IMR-90 (cell line): Measurements from ENCODE around the gene SCGB1D1. TPM values are rescaled to one million over a fixed set of nuclear protein-coding genes. Genes with fewer than 3 reads are reported as not detected.
A peak's percentile ranks its signal among the peaks of the same experiment; 100 is the strongest.

Experiments used
- ATAC-seq: fragments of 200-7000 bp; cut with Tn5 transposase; 2 replicates; pipeline ENCODE4 v1.9.1; 2020; ENCODE audit warnings: low read depth, mild to moderate bottlenecking, moderate library complexity
- BruUV-seq: library from RNA; stranded (reverse); fragments of 400-500 nt; replicated peaks from 2 replicates; lab custom pipeline; 2021; lab: Mats Ljungman, UMichigan
- CTCF ChIA-PET: fragments of 300-600 bp; formaldehyde crosslinking; extraction: SDS; loops from one replicate; lab custom pipeline; 2021; ENCODE audit warnings: antibody characterized with exemption; lab: Yijun Ruan, JAX
- POLR2A ChIA-PET: fragments of 300-600 bp; sonication (Branson Sonifier 250); formaldehyde crosslinking; loops from one replicate; lab custom pipeline; 2022; ENCODE audit warnings: antibody characterized with exemption; ENCODE audit not compliant: unreplicated experiment; lab: Charles Lee
- DNase-seq: peaks from one replicate; pipeline ENCODE4 v3.0.0; 2013
- H2AFZ ChIP-seq: replicated peaks from 2 replicates; pipeline ENCODE3; 2013; ENCODE audit warnings: low read length, mild to moderate bottlenecking; ENCODE audit not compliant: poor library complexity
- H2AK5ac ChIP-seq: 2 replicates; pipeline ENCODE4 v1.6.1; 2013; ENCODE audit warnings: low read depth, low read length, inconsistent platforms
- H2AK9ac ChIP-seq: replicated peaks from 2 replicates; pipeline ENCODE3; 2013; ENCODE audit warnings: mild to moderate bottlenecking, low read depth, low read length, moderate library complexity; ENCODE audit not compliant: poor library complexity
- H2BK120ac ChIP-seq: 2 replicates; pipeline ENCODE4 v1.6.1; 2013; ENCODE audit warnings: low read depth, low read length, inconsistent platforms
- H2BK15ac ChIP-seq: 3 replicates; pipeline ENCODE4 v1.6.1; 2013; ENCODE audit warnings: low read depth, low read length, inconsistent platforms
- H2BK20ac ChIP-seq: 2 replicates; pipeline ENCODE4 v1.6.1; 2013; ENCODE audit warnings: low read depth, mild to moderate bottlenecking, inconsistent platforms, low read length, moderate library complexity
- H2BK5ac ChIP-seq: 2 replicates; pipeline ENCODE4 v1.6.1; 2013; ENCODE audit warnings: mild to moderate bottlenecking, low read depth, low read length, inconsistent platforms; ENCODE audit not compliant: poor library complexity, severe bottlenecking
- H3K14ac ChIP-seq: replicated peaks from 2 replicates; pipeline ENCODE4 v1.6.1; 2013; ENCODE audit warnings: low read depth, low read length, inconsistent platforms
- H3K18ac ChIP-seq: 2 replicates; pipeline ENCODE4 v1.6.1; 2013; ENCODE audit warnings: low read depth, low read length, control low read depth
- H3K23ac ChIP-seq: 2 replicates; pipeline ENCODE4 v1.6.1; 2013; ENCODE audit warnings: low read depth, low read length, inconsistent platforms
- H3K27ac ChIP-seq: 2 replicates; pipeline ENCODE4 v1.5.1; 2013; ENCODE audit warnings: mild to moderate bottlenecking, control low read depth, low read length; ENCODE audit not compliant: insufficient read depth
- H3K27me3 ChIP-seq: 2 replicates; pipeline ENCODE4 v1.6.1; 2013; ENCODE audit warnings: low read length; ENCODE audit not compliant: control insufficient read depth, insufficient read depth
- H3K36me3 ChIP-seq: 2 replicates; pipeline ENCODE4 v1.6.1; 2013; ENCODE audit warnings: low read length, mixed read lengths; ENCODE audit not compliant: control insufficient read depth, insufficient read depth
- H3K4ac ChIP-seq: 2 replicates; pipeline ENCODE4 v1.6.1; 2013; ENCODE audit warnings: low read depth, low read length, inconsistent platforms
- H3K4me1 ChIP-seq: 2 replicates; pipeline ENCODE4 v1.6.1; 2013; ENCODE audit warnings: low read length, mixed read lengths; ENCODE audit not compliant: control insufficient read depth, insufficient read depth
- H3K4me2 ChIP-seq: 2 replicates; pipeline ENCODE4 v1.6.1; 2013; ENCODE audit warnings: low read depth, mild to moderate bottlenecking, control low read depth, low read length, moderate library complexity
- H3K4me3 ChIP-seq: 2 replicates; pipeline ENCODE4 v1.5.1; 2013; ENCODE audit warnings: low read depth, mild to moderate bottlenecking, control low read depth, low read length, moderate library complexity; ENCODE audit not compliant: insufficient read depth
- H3K56ac ChIP-seq: 2 replicates; pipeline ENCODE4 v1.6.1; 2013; ENCODE audit warnings: low read length, inconsistent platforms; ENCODE audit not compliant: insufficient read depth; ENCODE audit errors: extremely low read depth
- H3K79me1 ChIP-seq, 2 experiments: 2 replicates each; pipeline ENCODE4 v1.6.1; 2013; ENCODE audit warnings: low read length in 2 of 2, inconsistent platforms in 1 of 2, low read depth in 1 of 2
- H3K9ac ChIP-seq: 2 replicates; pipeline ENCODE4 v1.6.1; 2013; ENCODE audit warnings: low read depth, low read length, control low read depth
- H3K9me1 ChIP-seq: 2 replicates; pipeline ENCODE4 v1.6.1; 2013; ENCODE audit warnings: low read length, inconsistent platforms; ENCODE audit not compliant: insufficient read depth
- H3K9me3 ChIP-seq: 2 replicates; pipeline ENCODE4 v1.6.1; 2013; ENCODE audit warnings: low read length; ENCODE audit not compliant: control insufficient read depth, insufficient read depth
- H4K20me1 ChIP-seq: 2 replicates; pipeline ENCODE4 v1.6.1; 2013; ENCODE audit warnings: low read length, inconsistent platforms; ENCODE audit not compliant: insufficient read depth
- H4K5ac ChIP-seq: 2 replicates; pipeline ENCODE4 v1.6.1; 2013; ENCODE audit warnings: mild to moderate bottlenecking, low read depth, low read length, control low read depth
- H4K8ac ChIP-seq, 2 experiments: 2 replicates each; pipeline ENCODE4 v1.6.1; 2013; ENCODE audit warnings: low read depth in 2 of 2, low read length in 2 of 2, control low read depth in 1 of 2, inconsistent platforms in 1 of 2
- H4K91ac ChIP-seq: 2 replicates; pipeline ENCODE4 v1.6.1; 2013; ENCODE audit warnings: low read depth, low read length, inconsistent platforms; ENCODE audit not compliant: insufficient read depth
- BHLHE40 ChIP-seq: fragments of 150-350 bp; IDR thresholded peaks from 2 replicates; pipeline ENCODE4 v1.6.1; 2016; ENCODE audit warnings: mild to moderate bottlenecking, low read depth, low read length
- CEBPB ChIP-seq: IDR thresholded peaks from 2 replicates; pipeline ENCODE4 v1.6.1; 2012; ENCODE audit warnings: low read depth, low read length, improper control_type of control experiment
- CHD1 ChIP-seq: IDR thresholded peaks from 2 replicates; pipeline ENCODE4 v1.6.1; 2012; ENCODE audit warnings: low read depth, low read length, improper control_type of control experiment
- CTCF ChIP-seq: conservative IDR thresholded peaks from 2 replicates; pipeline ENCODE4 v1.5.1; 2012; ENCODE audit warnings: mild to moderate bottlenecking, low read depth, low read length, improper control_type of control experiment
- ELK1 ChIP-seq: fragments of 150-350 bp; IDR thresholded peaks from 2 replicates; pipeline ENCODE4 v1.6.1; 2016; ENCODE audit warnings: low read depth, mild to moderate bottlenecking, low read length, moderate library complexity, borderline replicate concordance
- FOS ChIP-seq: fragments of 150-350 bp; IDR thresholded peaks from 2 replicates; pipeline ENCODE4 v1.6.1; 2016; ENCODE audit warnings: low read depth, low read length
- MAFK ChIP-seq: IDR thresholded peaks from 2 replicates; pipeline ENCODE4 v1.6.1; 2012; ENCODE audit warnings: low read depth, low read length, improper control_type of control experiment
- MAZ ChIP-seq: IDR thresholded peaks from 2 replicates; pipeline ENCODE4 v1.6.1; 2012; ENCODE audit warnings: low read depth, mild to moderate bottlenecking, low read length, improper control_type of control experiment, moderate library complexity, borderline replicate concordance
- MXI1 ChIP-seq: IDR thresholded peaks from 2 replicates; pipeline ENCODE4 v1.6.1; 2012; ENCODE audit warnings: low read depth, mild to moderate bottlenecking, low read length, moderate library complexity, borderline replicate concordance
- NFE2L2 ChIP-seq: fragments of 150-350 bp; IDR thresholded peaks from 2 replicates; pipeline ENCODE4 v1.6.1; 2016; ENCODE audit warnings: low read depth, mild to moderate bottlenecking, low read length
- POLR2A ChIP-seq: IDR thresholded peaks from 2 replicates; pipeline ENCODE4 v1.6.1; 2012; ENCODE audit warnings: mild to moderate bottlenecking, low read depth, low read length
- RAD21 ChIP-seq: IDR thresholded peaks from 2 replicates; pipeline ENCODE4 v1.6.1; 2012; ENCODE audit warnings: low read length, improper control_type of control experiment
- RCOR1 ChIP-seq: IDR thresholded peaks from 2 replicates; pipeline ENCODE4 v1.6.1; 2012; ENCODE audit warnings: mild to moderate bottlenecking, low read length, improper control_type of control experiment; ENCODE audit not compliant: insufficient replicate concordance
- RFX5 ChIP-seq: IDR thresholded peaks from 2 replicates; pipeline ENCODE4 v1.8.0; 2012; ENCODE audit warnings: low read depth, mild to moderate bottlenecking, low read length, moderate library complexity
- SMC3 ChIP-seq: fragments of 150-350 bp; IDR thresholded peaks from 2 replicates; pipeline ENCODE4 v1.6.1; 2016; ENCODE audit warnings: low read depth, mild to moderate bottlenecking, antibody characterized with exemption, low read length, moderate library complexity
- USF2 ChIP-seq: fragments of 150-350 bp; IDR thresholded peaks from 2 replicates; pipeline ENCODE4 v1.6.1; 2017; ENCODE audit warnings: mild to moderate bottlenecking, antibody characterized with exemption, low read length, low read depth
- WGBS, 2 experiments: methylation state at CpG; one replicate each; pipeline versions ENCODE4 v1.1.5 to v1.1.7; 2013; ENCODE audit warnings: missing lambda C conversion rate in 2 of 2; ENCODE audit not compliant: insufficient read length in 1 of 2; ENCODE audit errors: extremely low coverage in 2 of 2; 5-methylcytosine and 5-hydroxymethylcytosine counted together
- dilution Hi-C: fragments of 300-500 bp; cut with HindIII; formaldehyde crosslinking; loops from one replicate; pipeline ENCODE4 v1.14.3; 2018; ENCODE audit warnings: low sequenced_read_pairs; ENCODE audit not compliant: unreplicated experiment
- in situ Hi-C: fragments of 300-500 bp; cut with MboI; formaldehyde crosslinking; loops from 3 replicates; pipeline ENCODE4 v1.14.3; 2019; ENCODE audit warnings: low sequenced_read_pairs, inconsistent platforms, mixed read lengths
- intact Hi-C: fragments of 100-400 bp; cut with micrococcal nuclease; formaldehyde crosslinking; loops from 2 replicates; pipeline ENCODE4 v1.10.0; 2022
- polyA plus RNA-seq, 3 experiments: library from polyadenylated mRNA; depleted of rRNA; stranded (reverse); fragments of >200 nt; gene quantifications; 2 replicates each; pipeline ENCODE4 v1.2.3, GENCODE V29; 2012; ENCODE audit warnings: low replicate concordance in 1 of 3
- total RNA-seq: library from RNA; depleted of rRNA; stranded (reverse); fragments of >200 nt; gene quantifications from 2 replicates; pipeline ENCODE4 v1.2.3, GENCODE V29; 2012

Gene SCGB1D1
- total and polyA plus RNA-seq, 2 of the 4 experiments (the other 2 are of a cell fraction), result not detected

GRCh38 chr11:62166371-62166770, 23.6 kb upstream of the SCGB1D1 start:
- no peak overlapping the region for H2BK15ac ChIP-seq
- H3K4me3 ChIP-seq, result no peak overlapping the region
- TF ChIP-seq CHD1 (no peak), POLR2A (no peak), USF2 (no peak), RCOR1 (no peak), FOS (no peak), ELK1 (no peak), MXI1 (no peak), SMC3 (no peak), RFX5 (no peak), BHLHE40 (no peak), MAZ (no peak), CEBPB (no peak), RAD21 (no peak), CTCF (no peak), NFE2L2 (no peak), MAFK (no peak)
- H2AK5ac ChIP-seq, result no peak overlapping the region
- no peak overlapping the region for H3K27ac ChIP-seq
- in situ Hi-C loops (loop anchor here (10.0 kb wide), 1 partner anchor 58 kb away; no protein-coding TSS in a partner anchor), dilution Hi-C loops (no loop called here), intact Hi-C loops (no loop called here)
- no peaks in the 10 kb centered on the region for H4K20me1 ChIP-seq
- no peak for ATAC-seq
- ChIA-PET POLR2A (no interaction called here), CTCF (no interaction called here)
- H2AFZ ChIP-seq, result no peak overlapping the region
- H3K18ac ChIP-seq, result no peak overlapping the region
- H2BK120ac ChIP-seq, result no peak overlapping the region
- H3K79me1 ChIP-seq, result no peaks in the 10 kb centered on the region
- no peak for DNase-seq
- no peaks in the 10 kb centered on the region for H3K4me1 ChIP-seq
- no peak overlapping the region for H3K4me2 ChIP-seq
- no peak overlapping the region for H3K23ac ChIP-seq
- peak overlapping the region; percentile 26 for H2AK9ac ChIP-seq
- H4K5ac ChIP-seq, result no peak overlapping the region
- no peak overlapping the region for H4K91ac ChIP-seq
- no peak overlapping the region for H2BK5ac ChIP-seq
- H3K9ac ChIP-seq, result no peak overlapping the region
- no TSS peak for BruUV-seq
- no peak overlapping the region for H3K56ac ChIP-seq
- H3K9me1 ChIP-seq, result no peaks in the 10 kb centered on the region; the same call in 1 of the 2 replicates
- H3K4ac ChIP-seq, result no peak overlapping the region
- H4K8ac ChIP-seq, result no peak overlapping the region
- no peak overlapping the region for H3K14ac ChIP-seq
- H3K36me3 ChIP-seq, result no peaks in the 10 kb centered on the region
- no peak overlapping the region for H2BK20ac ChIP-seq
- 92% methylated on average over 4 of the region's 10 CpGs; no CpG with 5 or more reads in 1 of the 2 experiments for WGBS, 2 experiments
- no peaks in the 10 kb centered on the region for H3K9me3 ChIP-seq
- peaks cover 21% of the 10 kb centered on the region for H3K27me3 ChIP-seq
